NB4 (cell line): ENCODE measurements around the gene BIRC7.

ENCODE experiments used
- DNase-seq: peaks from one replicate; pipeline ENCODE4 v3.0.0; 2010; ENCODE audit warnings: low read depth
- H3K4me3 ChIP-seq: one replicate; pipeline ENCODE4 v1.5.1; 2011; ENCODE audit warnings: mild to moderate bottlenecking, low read depth, low read length, moderate library complexity
- MYC ChIP-seq: IDR thresholded peaks from 2 replicates; pipeline ENCODE4 v1.6.1; 2011; ENCODE audit warnings: low read depth, low read length
- POLR2A ChIP-seq: IDR thresholded peaks from 2 replicates; pipeline ENCODE4 v1.6.1; 2011; ENCODE audit warnings: mild to moderate bottlenecking; ENCODE audit not compliant: insufficient read length; ENCODE audit errors: extremely low read depth
- TF ChIP-seq, protein P1 (sequence below): IDR thresholded peaks from 2 replicates; pipeline ENCODE4 v1.6.1; 2011; ENCODE audit warnings: low read depth, low read length
- TF ChIP-seq, protein P2 (sequence below): IDR thresholded peaks from one replicate; pipeline ENCODE4 v1.5.1; 2012; ENCODE audit warnings: low read depth, low read length

The BIRC7 gene

DNA sequence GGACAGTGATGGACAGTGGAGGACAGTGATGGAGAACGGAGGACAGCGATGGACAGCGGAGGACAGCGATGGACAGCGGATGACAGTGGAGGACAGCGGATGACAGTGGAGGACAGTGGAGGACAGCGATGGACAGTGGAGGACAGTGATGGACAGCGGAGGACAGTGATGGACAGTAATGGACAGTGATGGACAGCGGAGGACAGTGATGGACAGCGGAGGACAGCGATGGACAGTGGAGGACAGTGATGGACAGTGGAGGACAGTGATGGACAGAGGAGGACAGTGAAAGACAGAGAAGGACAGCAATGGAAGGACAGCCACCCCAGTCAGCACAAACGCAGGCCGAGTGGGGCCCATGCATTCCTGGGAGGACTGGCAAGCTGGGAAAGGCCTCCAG, 21.9 kb downstream of the BIRC7 start:
- DNase-seq, result no peak
- TF ChIP-seq, protein P1, sequence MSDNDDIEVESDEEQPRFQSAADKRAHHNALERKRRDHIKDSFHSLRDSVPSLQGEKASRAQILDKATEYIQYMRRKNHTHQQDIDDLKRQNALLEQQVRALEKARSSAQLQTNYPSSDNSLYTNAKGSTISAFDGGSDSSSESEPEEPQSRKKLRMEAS, result no peak
- TF ChIP-seq MYC (no peak), POLR2A (no peak)
- TF ChIP-seq, protein P2, sequence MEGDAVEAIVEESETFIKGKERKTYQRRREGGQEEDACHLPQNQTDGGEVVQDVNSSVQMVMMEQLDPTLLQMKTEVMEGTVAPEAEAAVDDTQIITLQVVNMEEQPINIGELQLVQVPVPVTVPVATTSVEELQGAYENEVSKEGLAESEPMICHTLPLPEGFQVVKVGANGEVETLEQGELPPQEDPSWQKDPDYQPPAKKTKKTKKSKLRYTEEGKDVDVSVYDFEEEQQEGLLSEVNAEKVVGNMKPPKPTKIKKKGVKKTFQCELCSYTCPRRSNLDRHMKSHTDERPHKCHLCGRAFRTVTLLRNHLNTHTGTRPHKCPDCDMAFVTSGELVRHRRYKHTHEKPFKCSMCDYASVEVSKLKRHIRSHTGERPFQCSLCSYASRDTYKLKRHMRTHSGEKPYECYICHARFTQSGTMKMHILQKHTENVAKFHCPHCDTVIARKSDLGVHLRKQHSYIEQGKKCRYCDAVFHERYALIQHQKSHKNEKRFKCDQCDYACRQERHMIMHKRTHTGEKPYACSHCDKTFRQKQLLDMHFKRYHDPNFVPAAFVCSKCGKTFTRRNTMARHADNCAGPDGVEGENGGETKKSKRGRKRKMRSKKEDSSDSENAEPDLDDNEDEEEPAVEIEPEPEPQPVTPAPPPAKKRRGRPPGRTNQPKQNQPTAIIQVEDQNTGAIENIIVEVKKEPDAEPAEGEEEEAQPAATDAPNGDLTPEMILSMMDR, result no peak
- no peak overlapping the region for H3K4me3 ChIP-seq

DNA sequence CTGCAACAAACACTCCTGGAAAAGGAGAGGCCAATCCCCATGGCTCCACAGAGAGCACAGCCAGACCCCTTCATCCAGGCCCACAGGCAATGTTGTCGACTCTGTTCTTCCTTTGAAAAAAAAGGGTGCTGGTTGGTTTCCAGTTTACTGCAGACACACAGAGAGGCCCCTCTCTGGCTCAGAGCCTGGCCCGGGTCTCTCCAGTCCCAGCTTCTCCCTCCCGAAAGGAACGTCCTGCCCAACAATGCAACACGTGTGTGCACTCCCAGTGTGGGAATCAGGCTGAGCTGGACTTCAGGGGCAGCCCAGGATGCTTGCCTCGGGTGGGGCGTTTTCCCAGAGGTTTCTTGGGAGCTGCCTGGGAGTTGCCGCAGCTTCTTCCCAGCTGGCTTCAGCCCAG, 23.1 kb downstream of the BIRC7 start:
- no peak for DNase-seq
- TF ChIP-seq MYC (no peak), POLR2A (no peak)
- TF ChIP-seq, protein P1, result no peak
- TF ChIP-seq, protein P2, result no peak

DNA sequence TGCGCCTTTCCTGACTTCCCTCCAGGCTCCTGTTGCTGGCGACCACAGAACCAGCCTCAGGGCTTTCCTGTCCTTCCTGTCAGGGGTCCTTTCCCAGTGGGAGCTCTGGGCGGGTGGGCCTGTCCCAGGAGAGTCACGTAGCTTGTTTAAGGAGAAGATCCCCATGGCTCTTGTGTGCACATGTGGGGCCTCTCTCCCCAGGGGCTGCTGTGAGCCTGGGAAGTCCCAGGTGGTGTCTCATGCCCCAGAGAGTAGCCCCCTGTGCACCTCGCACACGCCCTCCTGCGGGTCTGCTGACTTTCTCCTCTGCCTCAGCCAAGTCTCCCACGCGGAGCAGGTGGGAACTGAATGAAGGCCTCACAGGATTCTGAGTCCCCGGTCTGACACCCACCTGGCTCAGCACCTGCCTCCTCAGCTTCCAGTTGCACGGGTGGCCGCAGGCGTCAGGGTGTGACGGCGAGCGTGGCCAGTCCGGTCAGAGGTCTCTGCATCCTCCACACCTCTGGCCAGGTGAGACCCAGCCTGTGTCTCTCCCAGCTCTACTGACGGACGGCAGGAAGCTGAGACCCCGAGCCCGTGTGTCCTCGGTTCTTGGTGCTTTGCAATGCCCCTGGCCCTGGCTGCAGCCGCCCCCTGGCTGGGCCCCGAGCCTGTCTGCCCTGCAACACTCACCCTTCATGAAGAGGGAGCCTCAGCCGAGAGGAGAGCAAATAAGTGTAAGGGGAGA, 24.2 kb downstream of the BIRC7 start:
- TF ChIP-seq, protein P2, result no peak
- TF ChIP-seq, protein P1, result no peak
- no peak for TF ChIP-seq POLR2A
- TF ChIP-seq MYC, result no peak
- H3K4me3 ChIP-seq, result no peak overlapping the region
- DNase-seq, result no peak

More for the DNA sequence above, 23.1 kb downstream of the BIRC7 start:
- H3K4me3 ChIP-seq, result no peak overlapping the region

DNA sequence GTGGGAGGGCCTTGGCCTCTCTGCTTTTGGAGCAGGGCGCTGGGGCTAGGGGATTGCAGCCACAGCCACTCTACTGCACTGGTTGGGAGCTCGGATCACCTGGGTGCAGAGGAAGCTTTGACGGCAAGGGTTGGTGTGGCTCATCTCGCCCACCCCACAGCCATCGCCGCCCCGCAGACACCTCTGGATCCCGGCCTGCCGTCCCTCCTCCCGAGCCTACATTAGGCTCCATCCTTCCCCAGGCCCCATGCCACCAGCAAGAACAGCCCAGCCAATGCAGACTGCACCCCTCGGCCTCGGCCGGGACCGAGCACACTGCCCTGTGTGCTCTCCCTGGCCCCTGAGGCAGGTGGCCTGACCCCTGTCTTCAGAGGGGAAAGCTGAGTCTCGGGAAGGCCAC, 24.8 kb downstream of the BIRC7 start:
- H3K4me3 ChIP-seq, result no peak overlapping the region
- TF ChIP-seq POLR2A (no peak), MYC (no peak)
- TF ChIP-seq, protein P1, result no peak
- TF ChIP-seq, protein P2, result no peak
- no peak for DNase-seq

DNA sequence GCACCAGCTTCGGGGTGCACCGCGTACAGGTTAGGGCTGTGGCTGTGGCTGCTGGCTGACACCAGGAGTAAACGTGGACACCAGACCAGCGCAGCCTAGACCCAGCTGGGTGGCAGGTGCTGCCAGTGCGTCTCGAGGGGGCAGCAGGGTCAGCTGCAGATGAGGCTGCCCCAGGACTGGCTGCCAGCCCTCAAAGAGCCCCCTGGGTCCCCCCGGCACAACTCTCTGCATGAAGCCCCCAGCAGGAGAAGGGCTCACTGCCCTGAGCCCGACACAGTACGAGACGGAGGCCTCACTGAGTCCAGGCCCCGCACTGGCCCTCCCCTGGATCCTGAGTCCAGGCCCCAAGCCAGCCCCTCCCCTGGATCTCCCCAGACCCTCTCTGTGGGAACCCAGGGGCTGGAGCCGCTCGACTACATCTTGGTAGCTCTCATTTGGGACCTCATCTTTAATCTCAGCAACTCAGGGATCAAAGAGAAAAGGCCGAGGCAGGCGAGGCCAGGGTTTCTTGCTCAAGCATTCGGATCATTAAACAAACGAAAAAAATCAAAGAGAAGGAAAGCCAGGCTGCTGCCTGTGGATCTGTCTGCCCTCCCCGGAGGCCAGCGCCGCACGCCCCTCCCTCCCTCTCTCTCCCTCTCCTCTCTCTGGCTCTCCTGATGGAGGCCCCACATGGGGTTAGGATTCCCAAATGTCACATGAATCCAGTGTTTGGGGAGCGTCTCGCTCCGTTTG, 25.5 kb downstream of the BIRC7 start:
- DNase-seq, result no peak
- no peak overlapping the region for H3K4me3 ChIP-seq
- no peak for TF ChIP-seq POLR2A
- TF ChIP-seq, protein P2, result no peak
- TF ChIP-seq, protein P1, result no peak
- TF ChIP-seq MYC, result no peak
